GM19438 (cell line): ENCODE data around the gene CES3.

ENCODE experiments used
- ATAC-seq: cut with Tn5 transposase; IDR thresholded peaks from one replicate; pipeline ENCODE4 v1.9.1; 2021; ENCODE audit warnings: low read depth; ENCODE audit not compliant: unreplicated experiment

CES3 gene

DNA sequence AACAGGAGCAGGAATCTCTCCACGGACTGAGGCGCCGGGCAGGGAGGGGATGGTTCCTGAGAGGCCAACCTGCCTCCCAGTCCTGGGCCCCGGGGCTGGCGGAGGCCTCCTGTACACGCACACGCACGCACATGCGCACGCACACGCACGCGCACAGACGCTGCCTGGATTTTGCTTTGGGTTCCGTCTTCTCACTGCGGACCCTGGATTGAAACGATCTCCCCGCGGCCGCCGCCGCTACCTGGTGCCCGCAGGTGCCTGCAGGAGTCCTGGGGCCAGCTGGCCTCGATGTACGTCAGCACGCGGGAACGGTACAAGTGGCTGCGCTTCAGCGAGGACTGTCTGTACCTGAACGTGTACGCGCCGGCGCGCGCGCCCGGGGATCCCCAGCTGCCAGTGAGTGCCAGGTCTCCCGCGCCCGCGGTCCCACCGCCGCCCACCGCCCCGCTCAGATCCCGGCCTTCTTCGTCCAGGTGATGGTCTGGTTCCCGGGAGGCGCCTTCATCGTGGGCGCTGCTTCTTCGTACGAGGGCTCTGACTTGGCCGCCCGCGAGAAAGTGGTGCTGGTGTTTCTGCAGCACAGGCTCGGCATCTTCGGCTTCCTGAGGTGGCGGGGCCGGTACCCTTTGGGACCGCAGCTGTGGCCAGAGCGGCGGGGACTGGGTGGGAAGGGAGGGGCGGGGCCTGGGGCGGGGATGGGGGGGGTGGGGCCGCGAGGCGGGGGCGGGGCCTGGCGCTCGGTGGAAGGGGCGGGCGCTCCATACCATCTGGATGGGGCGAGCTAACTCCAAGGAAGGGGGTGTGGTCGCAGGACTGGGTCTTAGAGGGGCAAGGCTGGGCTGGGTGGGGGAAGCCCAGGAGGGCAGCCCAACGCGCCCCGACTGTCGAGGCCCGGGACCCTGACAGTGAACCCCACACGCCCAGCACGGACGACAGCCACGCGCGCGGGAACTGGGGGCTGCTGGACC, 39.6 kb downstream of the CES3 start:
- ATAC-seq: no peak

DNA sequence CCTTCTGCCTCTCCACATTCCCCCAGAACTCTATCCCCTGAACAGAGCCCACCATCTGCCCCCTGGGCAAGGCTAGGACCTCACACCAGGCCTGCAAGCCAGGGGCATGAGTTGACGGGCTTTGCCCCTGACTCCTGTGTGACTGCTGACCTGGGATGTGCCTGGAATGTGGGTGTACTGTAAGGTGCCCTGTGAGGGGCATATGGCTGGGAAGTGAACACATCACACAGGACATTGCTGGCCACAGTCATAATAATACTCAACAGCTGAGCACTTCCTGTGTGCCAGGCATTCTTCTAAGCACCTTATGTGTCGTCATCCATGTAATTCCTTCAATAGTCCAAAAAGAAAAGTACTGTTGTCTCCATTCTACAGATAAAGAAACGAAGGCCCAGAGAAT, 40.7 kb downstream of the CES3 start:
- no peak for ATAC-seq

DNA sequence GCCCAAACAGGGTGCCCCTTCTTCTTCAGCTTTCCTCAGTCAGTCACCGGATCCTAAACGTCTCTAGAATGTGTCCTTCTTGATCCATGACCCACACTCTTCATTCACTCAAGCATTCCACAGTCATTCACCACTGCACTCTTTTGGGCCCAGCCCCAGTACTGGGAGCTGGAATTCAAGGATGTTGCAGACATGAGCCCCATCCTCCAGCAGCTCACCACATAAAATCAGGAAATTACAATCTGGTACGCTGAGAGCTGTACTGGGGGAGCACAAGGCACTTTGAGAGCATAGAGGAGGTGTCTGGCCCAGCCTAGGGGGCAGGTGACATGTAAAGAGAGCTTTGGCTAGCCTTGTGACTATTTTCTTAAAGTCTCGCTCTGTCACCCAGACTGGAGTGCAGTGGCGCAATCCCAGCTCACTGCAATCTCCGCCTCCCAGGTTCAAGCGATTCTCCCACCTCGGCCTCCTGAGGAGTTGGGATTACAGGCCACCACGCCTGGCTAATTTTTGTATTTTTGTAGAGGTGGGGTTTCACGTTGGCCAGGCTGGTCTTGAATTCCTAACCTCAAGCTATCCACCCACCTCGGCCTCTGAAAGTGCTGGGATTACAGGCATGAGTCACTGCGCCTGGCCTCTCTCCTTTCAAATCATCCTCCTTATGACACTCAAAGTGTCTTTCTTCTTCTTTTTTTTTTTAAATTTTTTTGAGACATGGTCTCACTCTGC, 46.0 kb downstream of the CES3 start:
- no peak for ATAC-seq

DNA sequence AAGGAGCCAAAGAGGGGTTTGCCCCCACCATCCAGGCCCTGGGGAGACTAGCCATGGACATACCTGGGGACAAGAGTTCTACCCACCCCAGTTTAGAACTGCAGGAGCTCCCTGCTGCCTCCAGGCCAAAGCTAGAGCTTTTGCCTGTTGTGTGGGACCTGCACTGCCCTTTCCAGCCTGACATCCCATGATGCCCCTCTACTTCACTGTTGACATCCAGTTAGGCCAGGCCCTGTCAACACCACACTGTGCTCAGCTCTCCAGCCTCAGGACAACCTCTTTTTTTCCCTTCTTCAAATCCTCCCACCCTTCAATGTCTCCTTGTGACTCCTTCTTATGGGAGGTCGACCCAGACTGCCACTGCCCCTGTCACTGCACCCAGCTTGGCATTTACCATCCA, 48.1 kb downstream of the CES3 start:
- ATAC-seq: no peak

DNA sequence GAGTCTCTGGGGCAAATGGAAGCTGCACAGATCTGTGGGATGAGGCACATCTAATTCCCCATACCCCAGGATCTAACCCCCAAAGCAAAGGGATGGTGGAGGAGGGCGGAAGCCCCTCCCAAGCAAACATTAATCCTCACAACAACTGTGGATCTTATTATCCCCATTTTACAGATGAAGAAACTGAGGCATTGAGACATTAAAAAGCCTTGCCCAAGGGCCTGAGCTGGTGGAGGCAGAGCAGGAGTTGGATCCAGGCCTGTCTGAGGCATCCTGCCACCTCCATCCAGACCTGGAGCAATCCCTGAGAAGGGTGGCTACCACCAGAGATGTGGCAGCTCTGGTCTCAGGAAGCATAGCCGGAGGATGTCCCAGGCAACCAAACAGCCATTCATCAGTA, 50.2 kb downstream of the CES3 start:
- no peak for ATAC-seq

DNA sequence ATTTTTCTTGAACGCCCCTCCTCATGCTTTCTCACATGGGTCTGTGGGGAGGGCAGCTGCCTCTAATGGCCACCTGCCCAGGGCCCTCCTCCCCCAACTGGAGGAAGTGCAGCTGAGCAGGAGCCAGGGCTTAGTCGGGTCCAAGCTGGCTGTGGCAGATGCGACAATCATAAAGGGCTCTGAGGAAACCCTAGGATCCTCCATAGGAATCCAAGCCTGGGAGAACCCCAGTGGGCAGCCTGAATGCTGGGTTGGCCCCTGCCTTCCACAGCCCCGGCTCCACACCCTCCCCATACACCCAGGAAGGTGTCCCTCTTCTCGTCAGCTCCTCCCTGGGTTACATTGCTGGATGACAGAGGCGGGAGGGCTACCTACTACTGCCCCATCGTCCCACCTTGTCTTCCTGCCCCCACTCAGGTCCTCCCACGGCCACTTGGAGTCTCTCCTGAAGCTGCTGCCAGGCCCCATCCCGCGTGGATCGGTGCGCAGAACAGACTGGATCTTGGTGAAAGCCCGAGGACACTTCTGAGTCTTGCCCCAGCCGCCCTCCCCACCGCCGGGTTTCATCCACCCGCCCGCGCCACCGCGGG, 52.3 kb downstream of the CES3 start:
- ATAC-seq: no peak

DNA sequence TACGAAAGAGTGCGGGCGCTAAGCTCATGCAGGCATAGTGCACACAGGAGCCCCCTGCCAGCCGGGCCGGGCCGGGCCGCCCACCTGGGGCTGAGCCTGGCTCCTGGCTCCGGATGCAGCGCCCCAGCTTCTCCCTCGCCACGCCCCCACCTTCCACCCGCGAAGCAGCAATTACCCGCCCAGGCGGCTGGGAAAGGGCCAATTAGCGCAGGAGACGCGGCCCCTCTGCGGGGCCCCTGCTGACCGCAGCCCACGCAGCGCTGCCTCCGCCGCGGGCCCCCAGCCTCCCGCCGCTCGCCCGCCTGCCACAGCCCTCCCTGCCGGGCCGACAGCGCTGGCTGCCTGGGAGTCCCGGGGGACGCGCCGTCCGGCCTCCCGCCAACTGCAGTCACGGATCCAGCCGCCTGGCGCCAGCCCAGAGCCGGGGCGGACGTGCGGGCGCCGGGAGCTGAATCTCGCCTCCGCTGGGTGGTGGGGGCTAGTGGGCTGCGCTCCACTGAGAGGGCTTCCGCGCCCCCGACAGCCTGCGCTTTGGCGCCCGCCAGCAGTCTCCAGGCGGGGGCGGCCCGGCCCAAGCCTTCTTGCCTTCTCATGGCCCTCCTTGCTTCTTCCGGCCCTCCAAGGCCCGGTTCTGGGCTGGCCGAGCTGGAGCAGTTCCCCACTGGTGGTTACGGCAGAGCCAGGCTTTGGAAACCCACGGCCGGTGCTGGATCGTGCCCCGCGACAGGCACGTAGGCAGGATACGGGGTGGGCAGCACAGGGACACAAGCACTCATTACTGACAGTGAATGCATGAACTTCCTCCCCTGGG, 53.0 kb downstream of the CES3 start:
- ATAC-seq: no peak

DNA sequence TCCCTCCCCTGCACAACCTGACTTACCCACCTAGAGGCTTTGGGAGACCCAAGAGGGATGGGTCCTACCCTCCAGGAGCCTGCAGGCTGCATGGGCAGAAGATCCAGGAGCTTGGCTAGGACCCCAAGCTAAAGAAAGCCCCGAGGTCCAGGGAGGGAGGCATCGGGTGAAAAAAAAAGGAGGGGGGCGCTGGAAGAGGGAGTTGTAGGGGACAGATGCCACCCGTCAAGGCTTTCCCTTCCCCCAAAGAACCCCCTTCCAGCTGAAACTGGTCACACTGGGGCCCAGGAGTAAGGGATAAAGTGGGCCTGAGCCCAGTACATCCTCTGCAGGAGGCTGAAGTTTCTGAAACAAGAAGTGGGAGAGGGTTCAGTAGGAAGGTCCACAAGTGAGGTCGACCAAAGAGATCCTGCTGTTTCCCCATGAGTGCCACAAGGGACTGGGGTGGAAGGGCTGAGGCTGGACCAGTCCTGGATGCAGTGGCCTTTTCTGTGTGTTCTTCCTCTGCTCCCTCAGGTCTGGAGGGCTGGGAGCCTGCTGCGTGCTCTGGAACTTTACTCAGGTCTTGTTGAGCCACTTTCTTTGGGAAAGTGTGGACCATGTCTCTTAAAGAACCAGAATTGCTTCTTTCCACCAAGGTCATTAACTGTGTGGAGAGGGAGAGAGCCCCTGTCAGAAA, 53.7 kb downstream of the CES3 start:
- ATAC-seq: no peak

DNA sequence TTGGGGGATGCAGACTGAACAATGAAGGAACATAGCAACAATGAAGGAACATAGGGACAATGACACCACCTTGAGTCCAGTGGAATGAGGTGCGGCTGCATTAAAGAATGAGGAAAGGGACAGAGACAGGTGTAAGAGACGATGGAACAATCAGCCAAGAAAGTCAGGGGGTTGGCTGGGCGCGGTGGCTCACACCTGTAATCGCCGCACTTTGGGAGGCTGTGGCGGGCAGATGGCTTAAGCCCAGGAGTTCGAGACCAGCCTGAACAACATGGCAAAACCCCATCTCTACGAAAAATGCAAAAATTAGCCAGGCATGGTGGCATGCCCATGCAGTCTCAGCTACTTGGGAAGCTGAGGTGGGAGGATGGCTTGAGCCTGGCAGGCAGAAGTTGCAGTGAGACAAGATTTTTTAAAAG, 54.3 kb downstream of the CES3 start:
- ATAC-seq: no peak

DNA sequence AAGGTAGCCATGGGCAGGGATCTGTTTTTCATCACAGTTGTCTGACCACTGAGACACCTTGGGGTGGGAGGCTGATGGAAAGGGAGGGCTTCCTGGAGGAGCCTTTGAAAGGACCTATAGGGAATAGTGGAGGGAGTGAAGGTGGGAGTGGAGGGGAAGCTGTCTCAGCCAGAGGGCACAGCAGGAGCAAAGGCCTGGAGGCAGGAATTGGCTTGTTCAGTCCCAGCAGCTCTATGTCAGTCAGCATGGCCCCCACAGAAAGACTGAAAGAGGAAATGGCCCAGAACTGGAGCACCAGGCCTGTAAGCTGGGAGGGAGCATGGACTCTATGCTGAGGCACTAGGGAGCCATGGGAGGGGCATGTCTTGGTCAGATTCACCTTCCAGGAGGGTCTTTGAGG, 55.1 kb downstream of the CES3 start:
- ATAC-seq: no peak

DNA sequence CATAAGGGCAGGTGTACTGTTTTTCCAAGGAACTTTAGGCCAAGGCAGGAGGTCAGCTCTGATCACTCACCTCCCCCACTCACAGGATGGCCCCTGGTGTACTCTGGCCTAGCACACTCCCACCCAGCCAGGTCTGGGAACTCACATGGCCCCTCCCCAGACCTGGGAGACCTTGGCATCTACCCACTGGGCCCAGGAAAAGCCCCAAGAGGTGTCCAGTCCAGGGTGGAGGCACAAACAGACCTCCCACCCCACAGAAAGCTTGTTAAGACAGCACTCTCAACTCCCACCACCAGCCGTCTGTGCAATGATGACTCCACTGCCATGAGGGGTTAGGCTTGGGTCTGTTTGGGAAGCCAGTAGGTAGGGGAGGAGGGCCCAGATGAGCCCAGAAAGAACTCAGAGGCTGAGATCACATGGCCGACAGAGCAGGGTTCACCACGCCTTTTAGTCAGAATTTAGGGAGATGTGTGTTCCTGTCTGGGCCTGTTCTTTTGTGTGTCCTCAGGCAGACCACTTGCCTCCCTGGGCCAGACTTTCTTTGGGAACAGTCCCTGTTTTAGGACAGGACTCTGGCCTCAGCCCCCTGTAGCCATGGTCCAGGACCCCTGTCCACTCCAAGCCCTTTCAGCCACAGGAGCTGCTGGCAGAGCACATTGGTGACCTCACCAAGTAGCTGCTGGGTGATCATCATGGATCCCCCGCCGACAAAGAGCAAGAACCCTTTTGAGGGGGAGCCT, 55.8 kb downstream of the CES3 start:
- ATAC-seq: no peak

DNA sequence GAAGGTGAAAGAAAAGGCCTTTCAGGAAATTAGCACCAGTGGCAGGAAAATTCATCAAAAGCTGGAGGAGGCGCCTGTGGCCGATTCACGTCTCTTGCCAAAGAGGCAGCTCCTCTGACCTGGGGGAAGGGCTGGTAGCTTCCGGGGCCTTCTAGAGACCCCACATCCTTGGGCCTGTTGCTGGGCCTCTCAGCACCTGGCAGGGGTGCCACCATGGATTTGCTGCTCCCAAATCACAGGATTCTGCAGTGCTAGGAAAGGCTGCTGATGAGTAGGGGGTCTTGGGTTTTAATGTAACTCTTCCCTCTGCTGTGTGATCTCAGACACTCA, 56.3 kb downstream of the CES3 start:
- no peak for ATAC-seq

DNA sequence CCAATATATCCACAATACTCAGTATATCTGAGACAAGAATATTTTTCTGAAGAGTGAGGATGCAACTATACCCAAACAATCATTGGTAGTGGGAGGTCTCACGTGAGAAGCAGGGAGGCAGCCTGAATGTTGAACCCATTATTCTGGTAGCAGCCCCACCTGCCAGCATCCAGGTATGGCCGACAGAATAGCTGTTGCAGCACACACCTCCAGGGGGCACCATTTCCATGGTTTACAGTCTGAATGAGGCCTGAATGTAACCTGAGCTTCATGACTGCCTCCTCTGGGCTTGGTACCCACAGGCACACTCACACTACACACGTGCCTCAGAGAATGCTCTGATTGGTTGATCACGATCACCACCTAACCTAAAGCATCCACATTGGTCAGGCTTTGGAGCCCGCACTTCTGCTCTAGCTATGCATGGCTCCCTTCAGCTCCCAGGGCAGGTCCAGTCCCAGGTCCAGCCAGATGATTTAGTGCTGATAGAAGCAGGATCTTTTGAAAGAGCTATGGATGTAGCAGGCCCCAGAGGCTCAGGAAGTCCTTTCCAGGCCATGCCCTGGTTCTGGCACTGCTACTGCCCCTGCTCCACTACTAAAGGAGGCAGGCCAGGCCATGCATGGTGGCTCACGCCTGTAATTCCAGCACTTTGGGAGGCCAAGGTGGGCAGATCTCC, 56.9 kb downstream of the CES3 start:
- peak; percentile 82 for ATAC-seq

DNA sequence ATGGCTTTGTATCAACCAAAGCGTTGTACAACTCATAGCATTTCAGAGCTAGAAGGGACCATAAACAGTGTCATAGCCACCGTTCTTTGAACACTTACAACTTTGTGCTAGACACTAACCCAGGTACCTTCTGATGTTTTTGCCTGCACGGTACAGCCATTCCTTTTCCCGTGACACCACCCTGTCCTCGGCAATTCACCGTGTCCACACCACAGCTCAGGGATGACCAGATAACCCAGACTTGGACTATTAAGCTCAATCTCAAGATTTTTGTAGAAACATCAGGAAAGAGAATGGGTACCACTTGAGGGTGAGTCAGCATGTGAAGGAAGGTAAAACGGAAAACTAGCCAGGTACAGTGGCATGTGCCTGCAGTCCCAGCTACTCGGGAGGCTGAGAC, 58.1 kb downstream of the CES3 start:
- no peak for ATAC-seq

DNA sequence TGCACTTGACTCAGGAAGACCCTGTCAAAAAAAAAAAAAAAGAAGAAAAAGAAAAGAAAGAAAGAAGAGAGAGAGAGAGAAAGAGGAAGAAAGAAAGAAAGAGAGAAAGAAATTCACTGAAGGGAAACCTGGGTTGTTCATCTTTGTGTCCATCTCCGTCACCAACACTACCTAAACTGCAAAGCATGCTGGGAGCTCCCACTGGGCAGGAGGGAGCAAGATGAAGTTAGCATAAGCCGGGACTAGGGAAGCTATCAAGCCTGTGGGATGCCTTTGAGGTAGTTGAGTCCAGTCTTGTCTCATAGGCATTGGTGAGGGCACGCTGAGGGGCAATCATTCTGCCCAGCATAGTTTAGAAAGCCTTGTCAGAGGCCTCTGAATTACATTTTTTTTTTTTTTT, 60.3 kb downstream of the CES3 start:
- no peak for ATAC-seq

DNA sequence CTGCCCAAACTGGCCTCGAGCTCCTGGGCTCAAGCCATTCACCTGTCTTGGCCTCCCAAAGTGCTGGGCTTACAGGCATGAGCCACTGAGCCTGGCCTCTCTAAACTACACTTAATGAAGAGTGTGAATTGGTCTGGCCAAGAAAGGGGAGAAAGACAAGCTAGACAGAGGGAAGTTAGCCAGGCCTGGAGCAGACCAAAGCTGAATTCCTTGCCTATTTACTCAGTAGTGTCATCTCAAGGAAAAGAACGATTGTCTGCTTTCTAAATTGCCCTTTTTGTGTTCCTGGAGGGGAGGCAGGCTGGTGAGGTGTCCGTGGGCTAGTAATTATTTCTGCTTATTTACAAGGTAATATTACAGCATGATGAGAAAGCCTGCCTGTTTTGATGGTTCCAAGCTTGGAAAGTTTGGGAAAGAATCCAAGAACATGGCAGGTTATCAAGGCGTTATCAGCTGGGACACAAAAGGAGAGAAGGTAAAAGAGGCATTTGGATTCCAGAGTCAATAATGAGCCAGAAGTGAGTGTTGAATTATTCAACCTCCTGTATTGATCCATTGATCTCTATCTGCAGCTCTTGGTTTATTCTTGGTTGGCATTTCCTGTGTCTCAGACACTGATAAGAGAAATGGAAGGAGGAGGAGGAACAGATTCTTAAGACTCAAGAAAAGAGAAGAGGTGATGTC, 61.6 kb downstream of the CES3 start:
- ATAC-seq: no peak

DNA sequence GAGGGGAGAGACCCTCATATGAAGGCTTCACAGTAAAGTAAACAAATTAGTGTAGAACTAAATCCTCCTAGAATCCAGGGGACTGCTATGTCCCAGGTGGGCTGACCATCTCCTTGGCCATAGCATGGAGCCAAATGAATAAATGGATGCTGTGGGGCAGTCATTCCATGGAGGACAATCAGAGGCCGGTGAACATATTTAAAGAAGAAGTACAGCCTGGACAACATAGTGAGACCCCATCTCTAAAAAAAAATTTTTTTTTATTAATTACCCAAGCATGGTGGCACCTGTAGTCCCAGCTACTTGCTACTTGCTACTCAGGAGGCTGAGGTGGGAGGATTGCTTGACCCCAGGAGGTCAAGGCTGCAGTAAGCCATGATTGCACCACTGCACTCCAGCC, 62.6 kb downstream of the CES3 start:
- no peak for ATAC-seq
